Glutamatergic neuron (in vitro differentiated cells): Measurements from ENCODE around the gene ZNF611. TPM values are rescaled to one million over a fixed set of nuclear protein-coding genes. Genes with fewer than 3 reads are reported as not detected.
"Not testable (repeated sequence)": the region's sequence is repeated elsewhere in the genome, so short reads cannot be mapped to it uniquely, and the experiment has no call there.

Experiments used
- DNase-seq: peaks from one replicate; pipeline ENCODE4 v3.0.0; 2022
- H3K27ac Mint-ChIP-seq: one replicate; pipeline ENCODE4 v1.8.0; 2020; ENCODE audit warnings: mild to moderate bottlenecking, mixed read lengths, inconsistent platforms; ENCODE audit not compliant: unreplicated experiment
- H3K27me3 Mint-ChIP-seq: one replicate; pipeline ENCODE4 v1.8.0; 2020; ENCODE audit warnings: mild to moderate bottlenecking, moderate library complexity, mixed read lengths, inconsistent platforms; ENCODE audit not compliant: unreplicated experiment
- H3K36me3 Mint-ChIP-seq: one replicate; pipeline ENCODE4 v1.8.0; 2020; ENCODE audit warnings: mild to moderate bottlenecking, mixed read lengths, inconsistent platforms; ENCODE audit not compliant: unreplicated experiment
- H3K4me1 Mint-ChIP-seq: one replicate; pipeline ENCODE4 v1.8.0; 2020; ENCODE audit warnings: mild to moderate bottlenecking, low read depth, mixed read lengths, inconsistent platforms; ENCODE audit not compliant: unreplicated experiment
- H3K4me3 Mint-ChIP-seq: one replicate; pipeline ENCODE4 v1.8.0; 2020; ENCODE audit warnings: mild to moderate bottlenecking, mixed read lengths, inconsistent platforms; ENCODE audit not compliant: unreplicated experiment
- H3K9me3 Mint-ChIP-seq: one replicate; pipeline ENCODE4 v1.8.0; 2020; ENCODE audit warnings: mild to moderate bottlenecking, moderate library complexity, mixed read lengths, inconsistent platforms; ENCODE audit not compliant: unreplicated experiment
- total RNA-seq: library from RNA; stranded (reverse); fragmentation: NEBNext Ultra II Directional; extraction: Animal tissue kit (Norgen Biotek cat#: 25700); gene quantifications from one replicate; pipeline ENCODE4 v1.2.1, GENCODE V29; 2021; ENCODE audit not compliant: unreplicated experiment
- TF ChIP-seq, protein P1 (sequence below): fragments of 200-600 bp; sonication (generic); IDR thresholded peaks from one replicate; pipeline ENCODE4 v1.5.0; 2021; ENCODE audit not compliant: partially characterized antibody, unreplicated experiment

The ZNF611 gene
- total RNA-seq, 1 donor from 2014 or later = 36.2 TPM

DNA sequence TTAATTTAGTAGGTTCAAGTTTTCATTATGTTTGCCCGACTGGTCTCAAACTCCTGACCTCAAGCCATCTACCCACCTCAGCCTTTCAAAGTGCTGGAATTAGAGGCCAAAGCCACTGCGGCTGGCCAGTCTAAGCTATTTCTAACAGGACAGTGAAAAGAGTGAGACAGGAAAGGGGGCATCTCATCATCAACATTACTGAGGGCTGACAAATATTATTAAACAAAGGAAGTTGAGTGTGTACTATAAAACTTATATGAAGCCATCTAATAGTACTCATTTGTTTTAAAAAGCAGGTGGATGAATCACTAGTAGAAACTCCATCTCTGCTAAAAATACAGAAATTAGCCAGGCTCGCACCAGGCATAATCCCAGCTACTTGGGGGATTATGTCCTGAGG lies 24.3 kb downstream of the ZNF611 start:
- H3K27ac Mint-ChIP-seq = no peak overlapping the region
- no peaks in the 10 kb centered on the region for H3K4me1 Mint-ChIP-seq
- no peak for DNase-seq
- peaks cover 39% of the 10 kb centered on the region for H3K36me3 Mint-ChIP-seq
- no peak overlapping the region for H3K4me3 Mint-ChIP-seq
- no peaks in the 10 kb centered on the region for H3K27me3 Mint-ChIP-seq
- peaks cover 3% of the 10 kb centered on the region for H3K9me3 Mint-ChIP-seq
- TF ChIP-seq, protein P1, sequence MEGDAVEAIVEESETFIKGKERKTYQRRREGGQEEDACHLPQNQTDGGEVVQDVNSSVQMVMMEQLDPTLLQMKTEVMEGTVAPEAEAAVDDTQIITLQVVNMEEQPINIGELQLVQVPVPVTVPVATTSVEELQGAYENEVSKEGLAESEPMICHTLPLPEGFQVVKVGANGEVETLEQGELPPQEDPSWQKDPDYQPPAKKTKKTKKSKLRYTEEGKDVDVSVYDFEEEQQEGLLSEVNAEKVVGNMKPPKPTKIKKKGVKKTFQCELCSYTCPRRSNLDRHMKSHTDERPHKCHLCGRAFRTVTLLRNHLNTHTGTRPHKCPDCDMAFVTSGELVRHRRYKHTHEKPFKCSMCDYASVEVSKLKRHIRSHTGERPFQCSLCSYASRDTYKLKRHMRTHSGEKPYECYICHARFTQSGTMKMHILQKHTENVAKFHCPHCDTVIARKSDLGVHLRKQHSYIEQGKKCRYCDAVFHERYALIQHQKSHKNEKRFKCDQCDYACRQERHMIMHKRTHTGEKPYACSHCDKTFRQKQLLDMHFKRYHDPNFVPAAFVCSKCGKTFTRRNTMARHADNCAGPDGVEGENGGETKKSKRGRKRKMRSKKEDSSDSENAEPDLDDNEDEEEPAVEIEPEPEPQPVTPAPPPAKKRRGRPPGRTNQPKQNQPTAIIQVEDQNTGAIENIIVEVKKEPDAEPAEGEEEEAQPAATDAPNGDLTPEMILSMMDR = no peak

DNA sequence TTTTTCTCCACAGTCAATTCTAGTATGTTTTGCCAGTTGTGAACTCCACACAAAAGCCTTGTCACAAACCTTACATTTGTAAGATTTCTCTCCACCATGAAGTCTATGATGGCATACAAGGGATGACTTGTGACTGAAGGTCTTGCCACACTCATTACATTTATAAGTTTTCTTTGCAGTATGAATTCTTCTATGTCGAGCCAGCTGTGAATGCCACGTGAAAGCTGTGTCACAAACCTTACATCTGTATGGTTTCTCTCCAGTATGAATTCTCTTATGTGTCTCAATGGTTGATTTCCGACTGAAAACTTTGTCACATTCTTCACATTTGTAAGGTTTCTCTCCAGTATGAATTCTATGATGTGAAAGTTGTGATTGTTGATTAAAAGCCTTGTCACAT lies 29.2 kb downstream of the ZNF611 start:
- peaks cover 47% of the 10 kb centered on the region for H3K36me3 Mint-ChIP-seq
- H3K4me1 Mint-ChIP-seq, H3K27me3 Mint-ChIP-seq, H3K27ac Mint-ChIP-seq, DNase-seq, H3K4me3 Mint-ChIP-seq: not testable (repeated sequence)
- peaks cover 14% of the 10 kb centered on the region for H3K9me3 Mint-ChIP-seq

DNA sequence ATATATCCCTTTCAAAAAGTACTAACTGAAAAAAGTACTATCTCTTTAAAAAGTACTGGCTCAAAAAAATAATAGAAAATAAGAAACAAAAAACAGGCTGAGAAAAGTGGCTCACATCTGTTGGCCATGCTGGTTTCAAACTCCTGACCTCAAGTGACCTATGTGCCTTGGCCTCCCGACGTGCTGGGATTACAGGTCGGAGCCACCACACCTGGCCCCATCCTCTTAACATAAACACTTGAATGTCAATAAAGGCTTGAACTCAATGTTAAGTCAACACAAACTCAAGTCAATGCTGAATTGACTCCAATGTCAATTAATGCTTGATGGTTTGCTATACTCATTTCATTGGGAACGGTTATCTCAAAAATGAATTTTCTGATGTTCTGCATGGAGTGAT lies 30.9 kb downstream of the ZNF611 start:
- peaks cover 51% of the 10 kb centered on the region for H3K36me3 Mint-ChIP-seq
- DNase-seq = no peak
- no peak overlapping the region for H3K4me3 Mint-ChIP-seq
- H3K27me3 Mint-ChIP-seq = peaks cover 2% of the 10 kb centered on the region
- TF ChIP-seq, protein P1 = no peak
- peaks cover 6% of the 10 kb centered on the region for H3K4me1 Mint-ChIP-seq
- H3K9me3 Mint-ChIP-seq = peaks cover 20% of the 10 kb centered on the region
- no peak overlapping the region for H3K27ac Mint-ChIP-seq

DNA sequence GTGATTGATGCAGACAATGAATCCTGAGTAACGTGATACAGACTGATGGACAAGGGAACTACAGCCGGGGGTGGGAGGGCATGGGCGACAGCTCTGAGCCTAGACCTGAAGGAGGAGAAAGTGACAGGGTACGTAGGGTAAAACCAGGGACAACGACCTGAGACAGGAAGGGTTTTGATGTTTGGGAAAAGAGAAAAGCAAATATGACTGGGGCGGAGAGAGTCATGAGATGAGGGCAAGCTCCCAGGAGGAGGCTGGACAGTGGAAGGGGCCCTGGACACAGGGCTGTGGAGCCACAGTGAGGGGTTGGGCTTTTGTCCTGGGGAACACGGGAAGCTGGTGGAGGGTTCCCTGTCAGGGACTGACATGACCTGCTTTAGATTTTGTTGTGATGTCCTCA lies 34.2 kb downstream of the ZNF611 start:
- Mint-ChIP-seq H3K27ac (no peak overlapping the region), H3K4me3 (no peak overlapping the region)
- TF ChIP-seq, protein P1 = no peak

DNA sequence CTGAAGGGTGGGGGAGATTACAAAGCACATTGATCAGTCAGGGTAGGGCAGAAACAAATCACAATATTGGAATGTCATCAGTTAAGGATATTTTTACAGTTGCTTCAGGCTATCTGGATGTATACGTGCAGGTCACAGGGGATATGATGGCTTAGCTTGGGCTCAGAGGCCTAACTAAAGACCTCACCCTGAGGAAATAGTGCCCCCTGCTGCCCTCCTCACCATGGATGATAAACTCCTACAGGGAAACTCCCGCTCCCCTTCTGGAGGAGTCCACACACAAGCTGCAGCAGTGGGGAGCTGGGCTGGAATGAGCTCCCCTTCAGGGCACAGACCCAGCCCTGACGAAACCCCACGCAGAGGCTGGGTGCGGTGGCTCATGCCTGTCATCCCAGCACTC lies 35.3 kb downstream of the ZNF611 start:
- not testable (repeated sequence) for H3K4me3 Mint-ChIP-seq, H3K27me3 Mint-ChIP-seq
- DNase-seq = peak; percentile 32
- H3K36me3 Mint-ChIP-seq = peaks cover 23% of the 10 kb centered on the region
- peaks cover 14% of the 10 kb centered on the region for H3K4me1 Mint-ChIP-seq
- peak overlapping the region; percentile 22 for H3K27ac Mint-ChIP-seq
- H3K9me3 Mint-ChIP-seq = peaks cover 20% of the 10 kb centered on the region

More for the DNA sequence above, 34.2 kb downstream of the ZNF611 start:
- no peak for DNase-seq
- peaks cover 18% of the 10 kb centered on the region for H3K9me3 Mint-ChIP-seq
- peaks cover 34% of the 10 kb centered on the region for H3K36me3 Mint-ChIP-seq
- peaks cover 14% of the 10 kb centered on the region for H3K4me1 Mint-ChIP-seq
- peaks cover 2% of the 10 kb centered on the region for H3K27me3 Mint-ChIP-seq

DNA sequence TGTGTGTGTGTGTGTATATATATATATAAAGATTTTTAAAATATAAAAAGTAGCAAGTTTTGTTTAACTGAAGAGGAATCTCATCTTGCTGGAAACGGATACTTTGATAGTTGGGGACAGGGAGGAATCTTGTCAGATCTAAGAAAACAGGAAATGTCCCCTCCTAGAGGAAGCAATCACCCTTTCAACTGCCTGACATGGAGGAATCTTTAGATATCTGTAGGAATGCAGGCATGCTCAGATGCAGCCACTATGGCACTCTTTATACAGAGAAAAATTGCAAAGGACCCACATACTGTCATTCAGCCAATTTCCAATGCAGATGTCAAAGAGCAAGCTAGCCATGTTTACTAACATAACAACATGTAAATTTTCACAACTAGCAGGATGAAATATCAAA lies 38.8 kb downstream of the ZNF611 start:
- Mint-ChIP-seq H3K4me1 (peaks cover 25% of the 10 kb centered on the region), H3K27me3 (peaks cover 8% of the 10 kb centered on the region), H3K9me3 (peaks cover 17% of the 10 kb centered on the region), H3K36me3 (peaks cover 12% of the 10 kb centered on the region), H3K4me3 (no peak overlapping the region), H3K27ac (no peak overlapping the region)
- DNase-seq = no peak
- TF ChIP-seq, protein P1 = no peak
